ENCODE results near the gene PRKCD.

Gene PRKCD

GRCh38 chr3:53160660-53161449 lies at the start of gene PRKCD:
TSS of gene PRKCD (plus strand) at chr3:53161209. CDS start at chr3:53178423, 17,214 bp downstream.
- DNase-seq, result peak; percentile 57

- no peak for DNase-seq
Observed at GRCh38 chr3:53111822-53112221, 49.2 kb upstream of the PRKCD start.

GRCh38 chr3:53113293-53114010 lies 47.6 kb upstream of the PRKCD start:
- DNase-seq, result no peak

- DNase-seq, result peak; percentile 55
Observed at GRCh38 chr3:53114011-53114400, 47.0 kb upstream of the PRKCD start.

GRCh38 chr3:53114412-53115074 lies 46.5 kb upstream of the PRKCD start:
- DNase-seq, result peak; percentile 25

GRCh38 chr3:53116956-53117355 lies 44.1 kb upstream of the PRKCD start:
- no peak for DNase-seq

GRCh38 chr3:53120336-53120735 lies 40.7 kb upstream of the PRKCD start:
- no peak for DNase-seq

- DNase-seq, result no peak
Observed at GRCh38 chr3:53122255-53122932, 38.6 kb upstream of the PRKCD start.

- peak; percentile 21 for DNase-seq
Observed at GRCh38 chr3:53122933-53123305, 38.1 kb upstream of the PRKCD start.

- no peak for DNase-seq
Observed at GRCh38 chr3:53123510-53123909, 37.5 kb upstream of the PRKCD start.

GRCh38 chr3:53123953-53124352 lies 37.1 kb upstream of the PRKCD start:
- no peak for DNase-seq

- no peak for DNase-seq
Observed at GRCh38 chr3:53126601-53127000, 34.4 kb upstream of the PRKCD start.

GRCh38 chr3:53129344-53129743 lies 31.7 kb upstream of the PRKCD start:
- no peak for DNase-seq

- peak; percentile 91 for DNase-seq
Observed at GRCh38 chr3:53130179-53131061, 30.6 kb upstream of the PRKCD start, which contains the start of gene RFT1. TSS of gene RFT1 (minus strand) at chr3:53130435. CDS start at chr3:53130400, 35 bp downstream.

- no peak for DNase-seq
Observed at GRCh38 chr3:53131096-53131495, 29.9 kb upstream of the PRKCD start.

GRCh38 chr3:53132347-53132746 lies 28.7 kb upstream of the PRKCD start:
- DNase-seq, result no peak

- peak; percentile 41 for DNase-seq
Observed at GRCh38 chr3:53134631-53135232, 26.3 kb upstream of the PRKCD start.

- DNase-seq, result no peak
Observed at GRCh38 chr3:53137221-53137620, 23.8 kb upstream of the PRKCD start.

GRCh38 chr3:53137835-53138446 lies 23.1 kb upstream of the PRKCD start:
- no peak for DNase-seq

- DNase-seq, result no peak
Observed at GRCh38 chr3:53139906-53140846, 20.8 kb upstream of the PRKCD start.

All from NK-92 treated with Interleukin-12 subunit alpha and Interleukin-12 subunit beta, amount 100 ng/mL, for 24 hours (cell line).